Astrocyte (in vitro differentiated cells and primary cell): ENCODE results near the gene TSEN54. TPM values are rescaled to one million over a fixed set of nuclear protein-coding genes. Genes with fewer than 3 reads are reported as not detected.

ENCODE experiments used
- DNase-seq: peaks from one replicate; pipeline ENCODE4 v3.0.0-alpha.2; 2010; ENCODE audit warnings: low read depth
- FAIRE-seq: peaks from 2 replicates; lab custom pipeline; 2011; peaks lifted over from hg19 to GRCh38; lab: Jason Lieb, UNC
- H2AFZ ChIP-seq: 2 replicates; pipeline ENCODE4 v1.6.0; 2012; ENCODE audit warnings: low read depth, low read length, inconsistent platforms
- H3K27ac ChIP-seq: 2 replicates; pipeline ENCODE4 v1.5.1; 2011; ENCODE audit warnings: low read depth, low read length, inconsistent platforms
- H3K27me3 ChIP-seq: 2 replicates; pipeline ENCODE4 v1.6.0; 2011; ENCODE audit warnings: low read length, inconsistent platforms; ENCODE audit not compliant: insufficient read depth
- H3K36me3 ChIP-seq: 2 replicates; pipeline ENCODE4 v1.5.1; 2011; ENCODE audit warnings: low read length, inconsistent platforms; ENCODE audit not compliant: insufficient read depth
- H3K4me1 ChIP-seq: 2 replicates; pipeline ENCODE4 v1.5.1; 2011; ENCODE audit warnings: low read length, inconsistent platforms; ENCODE audit not compliant: insufficient read depth
- H3K4me2 ChIP-seq: 2 replicates; pipeline ENCODE4 v1.6.0; 2012; ENCODE audit warnings: low read length, inconsistent platforms
- H3K4me3 ChIP-seq: 2 replicates; pipeline ENCODE4 v1.5.1; 2011; ENCODE audit warnings: low read depth, mild to moderate bottlenecking, low read length, inconsistent platforms; ENCODE audit not compliant: insufficient read depth
- H3K79me2 ChIP-seq: 2 replicates; pipeline ENCODE4 v1.6.0; 2012; ENCODE audit warnings: mild to moderate bottlenecking, low read length, inconsistent platforms; ENCODE audit not compliant: insufficient read depth
- H3K9ac ChIP-seq: 2 replicates; pipeline ENCODE4 v1.6.0; 2012; ENCODE audit warnings: mild to moderate bottlenecking, low read length, inconsistent platforms
- H3K9me3 ChIP-seq: 2 replicates; pipeline ENCODE4 v1.5.1; 2012; ENCODE audit warnings: low read depth, mild to moderate bottlenecking, low read length, inconsistent platforms; ENCODE audit not compliant: insufficient read depth
- H4K20me1 ChIP-seq: 2 replicates; pipeline ENCODE4 v1.6.0; 2012; ENCODE audit warnings: low read length, inconsistent platforms; ENCODE audit not compliant: insufficient read depth
- H3K27ac Mint-ChIP-seq: one replicate; pipeline ENCODE4 v1.8.0; 2021; ENCODE audit warnings: mild to moderate bottlenecking, mixed read lengths; ENCODE audit not compliant: unreplicated experiment
- H3K27me3 Mint-ChIP-seq: one replicate; pipeline ENCODE4 v1.8.0; 2021; ENCODE audit warnings: low read depth, mixed read lengths; ENCODE audit not compliant: unreplicated experiment
- H3K36me3 Mint-ChIP-seq: one replicate; pipeline ENCODE4 v1.8.0; 2021; ENCODE audit warnings: low read depth, mixed read lengths; ENCODE audit not compliant: unreplicated experiment
- H3K4me1 Mint-ChIP-seq: one replicate; pipeline ENCODE4 v1.8.0; 2021; ENCODE audit warnings: low read depth, mixed read lengths; ENCODE audit not compliant: unreplicated experiment
- H3K4me3 Mint-ChIP-seq: one replicate; pipeline ENCODE4 v1.8.0; 2021; ENCODE audit warnings: mild to moderate bottlenecking, moderate library complexity, mixed read lengths; ENCODE audit not compliant: unreplicated experiment
- H3K9me3 Mint-ChIP-seq: one replicate; pipeline ENCODE4 v1.8.0; 2021; ENCODE audit warnings: mild to moderate bottlenecking, mixed read lengths; ENCODE audit not compliant: unreplicated experiment
- EZH2 ChIP-seq: IDR thresholded peaks from 2 replicates; pipeline ENCODE4 v1.6.1; 2012; ENCODE audit warnings: mild to moderate bottlenecking, low read length, inconsistent platforms; ENCODE audit not compliant: insufficient read depth
- total RNA-seq: library from RNA; stranded (reverse); gene quantifications from 2 replicates; pipeline ENCODE4 v1.2.1, GENCODE V29; 2021
- TF ChIP-seq, protein P1 (sequence below): IDR thresholded peaks from 2 replicates; pipeline ENCODE4 v1.5.1; 2011; ENCODE audit warnings: low read depth, mild to moderate bottlenecking, inconsistent platforms, low read length, moderate library complexity; ENCODE audit not compliant: insufficient read depth

Gene TSEN54
- total RNA-seq, 1 donor from 2014 or later, result 16.5 TPM

DNA sequence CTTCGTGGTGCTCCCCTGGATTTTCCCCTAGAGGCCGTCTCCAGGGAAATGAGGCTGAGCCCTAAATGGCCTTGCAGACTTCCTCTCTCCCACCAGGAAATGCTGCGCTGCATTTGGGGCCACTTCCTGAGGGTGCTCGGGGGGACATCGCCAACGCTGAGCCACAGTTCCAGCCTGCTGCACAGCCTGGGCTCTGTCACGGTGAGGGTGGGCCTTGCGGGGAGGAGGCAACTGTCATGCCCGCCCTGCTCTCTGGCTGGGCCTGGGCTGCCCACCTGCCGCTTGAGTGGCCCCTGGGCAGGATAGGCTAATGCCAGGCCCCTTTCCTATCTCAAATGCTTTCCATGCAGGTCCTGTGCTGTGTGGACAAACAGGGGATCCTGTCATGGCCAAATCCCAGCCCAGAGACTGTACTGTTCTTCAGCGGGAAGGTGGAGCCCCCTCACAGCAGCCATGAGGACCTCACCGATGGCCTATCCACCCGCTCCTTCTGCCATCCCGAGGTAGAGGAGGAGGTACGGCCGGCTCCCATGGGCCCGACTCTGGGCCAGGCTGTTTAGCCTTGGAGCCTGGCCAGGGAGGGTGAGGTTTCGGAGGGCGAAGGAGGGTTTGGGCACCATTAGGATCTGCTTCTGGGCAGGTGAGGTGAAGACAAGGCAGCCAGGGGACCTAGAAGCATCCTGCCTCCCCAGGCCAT is 25.2 kb upstream of the TSEN54 start:
- Histone ChIP-seq H3K27ac (no peak overlapping the region), H3K36me3 (no peaks in the 10 kb centered on the region), H3K79me2 (no peaks in the 10 kb centered on the region), H3K4me1 (peaks cover 9% of the 10 kb centered on the region), H2AFZ (no peak overlapping the region), H3K9ac (no peak overlapping the region), H3K4me2 (no peak overlapping the region), H4K20me1 (peaks cover 12% of the 10 kb centered on the region), H3K4me3 (no peak overlapping the region), H3K27me3 (no peaks in the 10 kb centered on the region), H3K9me3 (no peaks in the 10 kb centered on the region)
- no peak overlapping the region for H3K4me3 Mint-ChIP-seq
- H3K27ac Mint-ChIP-seq, result no peak overlapping the region
- no peak for DNase-seq
- peaks cover 8% of the 10 kb centered on the region for H3K4me1 Mint-ChIP-seq
- H3K27me3 Mint-ChIP-seq, result no peaks in the 10 kb centered on the region
- peaks cover 18% of the 10 kb centered on the region for H3K36me3 Mint-ChIP-seq
- peaks cover 2% of the 10 kb centered on the region for H3K9me3 Mint-ChIP-seq
- no peak for FAIRE-seq
- TF ChIP-seq EZH2, result no peak
- TF ChIP-seq, protein P1, sequence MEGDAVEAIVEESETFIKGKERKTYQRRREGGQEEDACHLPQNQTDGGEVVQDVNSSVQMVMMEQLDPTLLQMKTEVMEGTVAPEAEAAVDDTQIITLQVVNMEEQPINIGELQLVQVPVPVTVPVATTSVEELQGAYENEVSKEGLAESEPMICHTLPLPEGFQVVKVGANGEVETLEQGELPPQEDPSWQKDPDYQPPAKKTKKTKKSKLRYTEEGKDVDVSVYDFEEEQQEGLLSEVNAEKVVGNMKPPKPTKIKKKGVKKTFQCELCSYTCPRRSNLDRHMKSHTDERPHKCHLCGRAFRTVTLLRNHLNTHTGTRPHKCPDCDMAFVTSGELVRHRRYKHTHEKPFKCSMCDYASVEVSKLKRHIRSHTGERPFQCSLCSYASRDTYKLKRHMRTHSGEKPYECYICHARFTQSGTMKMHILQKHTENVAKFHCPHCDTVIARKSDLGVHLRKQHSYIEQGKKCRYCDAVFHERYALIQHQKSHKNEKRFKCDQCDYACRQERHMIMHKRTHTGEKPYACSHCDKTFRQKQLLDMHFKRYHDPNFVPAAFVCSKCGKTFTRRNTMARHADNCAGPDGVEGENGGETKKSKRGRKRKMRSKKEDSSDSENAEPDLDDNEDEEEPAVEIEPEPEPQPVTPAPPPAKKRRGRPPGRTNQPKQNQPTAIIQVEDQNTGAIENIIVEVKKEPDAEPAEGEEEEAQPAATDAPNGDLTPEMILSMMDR, result no peak

DNA sequence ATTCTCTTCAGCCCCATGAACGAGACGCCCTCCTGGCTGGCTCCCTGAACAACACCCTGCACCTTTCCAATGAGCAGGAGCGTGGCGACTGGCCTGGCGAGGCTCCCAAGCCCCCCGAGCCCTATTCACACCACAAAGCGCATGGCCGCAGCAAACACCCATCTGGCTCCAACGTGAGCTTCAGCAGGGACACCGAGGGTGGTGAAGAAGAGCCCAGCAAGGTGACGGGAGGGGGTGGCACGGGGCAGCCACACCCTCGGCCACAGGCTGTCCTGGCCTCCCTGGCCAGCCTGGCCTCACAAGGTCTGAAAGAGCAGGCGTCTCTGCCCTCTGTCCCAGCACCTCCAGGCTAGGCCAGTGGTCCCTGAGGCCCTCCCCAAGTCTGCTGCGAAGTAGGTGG is 24.6 kb upstream of the TSEN54 start:
- Histone ChIP-seq H3K79me2 (no peaks in the 10 kb centered on the region), H3K36me3 (no peaks in the 10 kb centered on the region), H3K9ac (no peak overlapping the region), H3K9me3 (no peaks in the 10 kb centered on the region), H3K27me3 (no peaks in the 10 kb centered on the region), H3K4me1 (peaks cover 9% of the 10 kb centered on the region), H3K27ac (no peak overlapping the region), H3K4me2 (no peak overlapping the region), H4K20me1 (peaks cover 12% of the 10 kb centered on the region), H2AFZ (no peak overlapping the region), H3K4me3 (no peak overlapping the region)
- Mint-ChIP-seq H3K27ac (no peak overlapping the region), H3K36me3 (peaks cover 16% of the 10 kb centered on the region), H3K4me3 (no peak overlapping the region), H3K4me1 (peaks cover 8% of the 10 kb centered on the region), H3K27me3 (no peaks in the 10 kb centered on the region), H3K9me3 (peaks cover 2% of the 10 kb centered on the region)
- DNase-seq (no peak), FAIRE-seq (no peak)
- TF ChIP-seq, protein P1, result no peak
- no peak for TF ChIP-seq EZH2

DNA sequence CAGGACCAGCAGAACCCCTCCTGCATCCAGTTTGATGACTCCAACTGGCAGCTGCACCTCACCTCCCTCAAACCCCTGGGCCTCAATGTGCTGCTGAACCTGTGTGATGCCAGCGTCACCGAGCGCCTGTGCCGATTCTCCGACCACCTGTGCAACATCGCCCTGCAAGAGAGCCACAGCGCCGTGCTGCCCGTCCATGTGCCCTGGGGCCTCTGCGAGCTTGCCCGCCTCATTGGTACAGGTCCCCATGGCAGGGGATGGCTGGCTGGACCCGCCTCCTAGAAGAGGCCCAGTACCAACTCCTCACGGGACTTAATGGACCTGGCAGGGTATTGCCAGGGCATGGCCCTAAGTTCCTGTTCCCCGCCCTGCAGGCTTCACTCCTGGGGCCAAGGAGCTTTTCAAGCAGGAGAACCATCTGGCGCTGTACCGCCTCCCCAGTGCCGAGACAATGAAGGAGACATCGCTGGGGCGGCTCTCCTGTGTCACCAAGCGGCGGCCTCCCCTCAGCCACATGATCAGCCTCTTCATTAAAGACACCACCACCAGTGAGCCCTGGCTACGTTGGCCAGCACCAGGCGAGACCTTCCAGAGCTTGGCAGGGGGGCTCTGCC is 23.7 kb upstream of the TSEN54 start:
- Mint-ChIP-seq H3K27ac (no peak overlapping the region), H3K27me3 (no peaks in the 10 kb centered on the region), H3K4me1 (peaks cover 2% of the 10 kb centered on the region), H3K9me3 (peaks cover 2% of the 10 kb centered on the region), H3K36me3 (peaks cover 13% of the 10 kb centered on the region), H3K4me3 (no peak overlapping the region)
- Histone ChIP-seq H2AFZ (no peak overlapping the region), H3K4me1 (peaks cover 3% of the 10 kb centered on the region), H3K4me3 (no peak overlapping the region), H3K79me2 (no peaks in the 10 kb centered on the region), H3K9ac (no peak overlapping the region), H3K36me3 (peaks cover 2% of the 10 kb centered on the region), H3K27ac (no peak overlapping the region), H3K9me3 (no peaks in the 10 kb centered on the region), H3K4me2 (no peak overlapping the region), H4K20me1 (peaks cover 5% of the 10 kb centered on the region), H3K27me3 (no peaks in the 10 kb centered on the region)
- DNase-seq, result no peak
- TF ChIP-seq, protein P1, result no peak
- no peak for FAIRE-seq
